ENCODE data around the gene FTH1. TPM values are rescaled to one million over a fixed set of nuclear protein-coding genes. Genes with fewer than 3 reads are reported as not detected.

The FTH1 gene
- total RNA-seq, 1 experiment from 2014 or later = 6,804 TPM

GRCh38 chr11:61964058-61964665, 3.3 kb downstream of the FTH1 start:
- intact Hi-C loops (cut with micrococcal nuclease; ENCODE audit: unreplicated experiment) = loop anchor here (5.0 kb wide), 1 partner anchor 67 kb away; no protein-coding TSS in a partner anchor
- TF ChIP-seq CTCF (conservative IDR thresholded peaks at IDR 0.05) = no peak

GRCh38 chr11:61963282-61964057, 4.0 kb downstream of the FTH1 start:
- ChIA-PET POLR2A (ENCODE audit: unreplicated experiment) (interaction anchor here (0.7 kb wide), 1 partner anchor 91 kb away, joined by 4 read pairs; no protein-coding TSS in a partner anchor), CTCF (no interaction called here)
- intact Hi-C loops (cut with micrococcal nuclease; ENCODE audit: unreplicated experiment) = loop anchor here (2.0 to 5.0 kb wide), 2 partner anchors 66 to 91 kb away; no protein-coding TSS in a partner anchor
- Histone ChIP-seq H3F3A (ENCODE audit: insufficient read depth, low read depth) (peaks cover 85% of the 10 kb centered on the region), H4K20me1 (ENCODE audit: insufficient read depth) (peaks cover 34% of the 10 kb centered on the region), H3K9me2 (ENCODE audit: insufficient read depth) (no peaks in the 10 kb centered on the region), H3K4me3 (peak overlapping the region; percentile 97), H3K27ac (peak overlapping the region; percentile 99), H2AFZ (no peak overlapping the region), H3K79me2 (ENCODE audit: low read depth) (peaks cover 49% of the 10 kb centered on the region), H3K9me3 (ENCODE audit: insufficient read depth, low read depth) (no peaks in the 10 kb centered on the region), H3K36me3 (ENCODE audit: low read depth) (peaks cover 31% of the 10 kb centered on the region), H3K4me1 (replicated peaks; ENCODE audit: insufficient read depth) (peaks cover 54% of the 10 kb centered on the region), H3K4me2 (peak overlapping the region; percentile 99), H3K27me3 (ENCODE audit: insufficient read depth, low read depth) (no peaks in the 10 kb centered on the region)
- peak in 1 of 2 experiments; percentile 81 for DNase-seq
- BruUV-seq (replicated peaks) = no TSS peak
- TF ChIP-seq CTCF (conservative IDR thresholded peaks at IDR 0.05) (no peak), EZH2 (IDR thresholded peaks at IDR 0.05; ENCODE audit: low read depth) (no peak)

More at GRCh38 chr11:61964058-61964665, 3.3 kb downstream of the FTH1 start:
- Histone ChIP-seq H3K27ac (peak overlapping the region; percentile 99), H2AFZ (no peak overlapping the region), H3K36me3 (ENCODE audit: low read depth) (peaks cover 31% of the 10 kb centered on the region), H3K9me3 (ENCODE audit: insufficient read depth, low read depth) (no peaks in the 10 kb centered on the region), H3K4me2 (peak overlapping the region; percentile 99), H3F3A (ENCODE audit: insufficient read depth, low read depth) (peaks cover 85% of the 10 kb centered on the region), H4K20me1 (ENCODE audit: insufficient read depth) (peaks cover 34% of the 10 kb centered on the region), H3K4me3 (peak overlapping the region; percentile 97), H3K79me2 (ENCODE audit: low read depth) (peaks cover 56% of the 10 kb centered on the region), H3K27me3 (ENCODE audit: insufficient read depth, low read depth) (no peaks in the 10 kb centered on the region), H3K4me1 (replicated peaks; ENCODE audit: insufficient read depth) (peaks cover 53% of the 10 kb centered on the region), H3K9me2 (ENCODE audit: insufficient read depth) (no peaks in the 10 kb centered on the region)
- ChIA-PET POLR2A (ENCODE audit: unreplicated experiment) (interaction anchor here (0.6 to 0.7 kb wide), 3 partner anchors 25 to 922 kb away, joined by 3 to 15 read pairs (median 4); no protein-coding TSS in a partner anchor), CTCF (no interaction called here)
- BruUV-seq (replicated peaks) = no TSS peak
- DNase-seq = no peak

DNA sequence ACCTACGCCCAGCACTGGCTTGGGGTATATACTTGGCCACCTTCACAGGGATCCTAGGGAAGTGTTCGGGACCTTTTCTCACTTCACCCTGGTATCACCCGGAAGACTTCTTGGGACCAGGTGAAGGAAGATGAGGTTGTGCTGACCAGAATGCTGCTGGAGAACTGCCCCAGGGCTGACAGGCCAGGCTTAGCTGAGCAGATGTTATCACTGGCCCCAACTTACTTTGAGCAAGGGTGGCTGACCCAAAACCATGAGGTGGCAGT, 4.5 kb downstream of the FTH1 start:
- Histone ChIP-seq H3F3A (ENCODE audit: insufficient read depth, low read depth) (peaks cover 84% of the 10 kb centered on the region), H3K27ac (peak overlapping the region; percentile 99), H4K20me1 (ENCODE audit: insufficient read depth) (peaks cover 34% of the 10 kb centered on the region), H3K9me3 (ENCODE audit: insufficient read depth, low read depth) (no peaks in the 10 kb centered on the region), H3K79me2 (ENCODE audit: low read depth) (peaks cover 44% of the 10 kb centered on the region), H3K4me1 (replicated peaks; ENCODE audit: insufficient read depth) (peaks cover 59% of the 10 kb centered on the region), H2AFZ (no peak overlapping the region), H3K4me3 (no peak overlapping the region), H3K4me2 (peak overlapping the region; percentile 99), H3K9me2 (ENCODE audit: insufficient read depth) (no peaks in the 10 kb centered on the region), H3K27me3 (ENCODE audit: insufficient read depth, low read depth) (no peaks in the 10 kb centered on the region), H3K36me3 (ENCODE audit: low read depth) (peaks cover 31% of the 10 kb centered on the region)
- ChIA-PET POLR2A (ENCODE audit: unreplicated experiment) (no interaction called here), CTCF (no interaction called here)
- BruUV-seq (replicated peaks) = no TSS peak
- peak in 1 of 2 experiments; percentile 65 for DNase-seq
- no peak for TF ChIP-seq EZH2 (IDR thresholded peaks at IDR 0.05; ENCODE audit: low read depth)
- no peak for TF ChIP-seq CTCF (conservative IDR thresholded peaks at IDR 0.05)
- intact Hi-C loops (cut with micrococcal nuclease; ENCODE audit: unreplicated experiment) = loop anchor here (2.0 to 5.0 kb wide), 2 partner anchors 66 to 92 kb away; no protein-coding TSS in a partner anchor

All from PC-9 (cell line).